Gastrocnemius medialis (tissue), 4 donors: ENCODE data around the gene TMEM150C.

Experiments
- POLR2A ChIP-seq, 2 donors: fragments of 450-650 bp; IDR thresholded peaks; one replicate each; pipeline ENCODE4 v1.6.1; 2017; ENCODE audit warnings: antibody characterized with exemption in 2 of 2, mild to moderate bottlenecking in 2 of 2, moderate library complexity in 2 of 2
- TF ChIP-seq, protein P1 (sequence below), 5 experiments: fragments of 450-650 bp in 3 of 5; fragments of 200-600 bp in 2 of 5; sonication (generic) in 2 of 5; IDR thresholded peaks in 4 of 5; conservative IDR thresholded peaks in 1 of 5; 1 replicate in 4 of 5; 2 replicates in 1 of 5; pipeline ENCODE4 v1.5.1; 2016 to 2019; ENCODE audit warnings: antibody characterized with exemption in 5 of 5, mild to moderate bottlenecking in 3 of 5, moderate library complexity in 3 of 5

DNA sequence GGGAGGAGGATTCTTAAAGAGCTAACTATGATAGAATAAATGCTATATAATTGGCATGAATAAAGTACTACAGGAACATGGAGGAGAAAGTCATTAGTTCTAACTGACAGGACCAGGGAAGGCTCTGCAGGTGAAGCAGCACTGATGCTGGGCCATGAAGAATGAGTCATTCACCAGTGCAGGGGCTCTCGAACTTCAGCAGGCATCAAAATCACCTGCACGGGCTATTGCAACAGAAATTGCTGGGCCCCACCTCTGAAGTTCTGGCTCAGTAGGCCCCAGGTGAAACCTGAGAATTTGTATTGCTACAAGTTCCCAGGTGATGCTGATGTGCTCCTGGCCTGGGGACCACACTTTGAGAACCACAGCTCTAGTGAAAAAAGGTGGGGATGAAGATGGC lies 33.7 kb downstream of the TMEM150C start:
- TF ChIP-seq, protein P1, sequence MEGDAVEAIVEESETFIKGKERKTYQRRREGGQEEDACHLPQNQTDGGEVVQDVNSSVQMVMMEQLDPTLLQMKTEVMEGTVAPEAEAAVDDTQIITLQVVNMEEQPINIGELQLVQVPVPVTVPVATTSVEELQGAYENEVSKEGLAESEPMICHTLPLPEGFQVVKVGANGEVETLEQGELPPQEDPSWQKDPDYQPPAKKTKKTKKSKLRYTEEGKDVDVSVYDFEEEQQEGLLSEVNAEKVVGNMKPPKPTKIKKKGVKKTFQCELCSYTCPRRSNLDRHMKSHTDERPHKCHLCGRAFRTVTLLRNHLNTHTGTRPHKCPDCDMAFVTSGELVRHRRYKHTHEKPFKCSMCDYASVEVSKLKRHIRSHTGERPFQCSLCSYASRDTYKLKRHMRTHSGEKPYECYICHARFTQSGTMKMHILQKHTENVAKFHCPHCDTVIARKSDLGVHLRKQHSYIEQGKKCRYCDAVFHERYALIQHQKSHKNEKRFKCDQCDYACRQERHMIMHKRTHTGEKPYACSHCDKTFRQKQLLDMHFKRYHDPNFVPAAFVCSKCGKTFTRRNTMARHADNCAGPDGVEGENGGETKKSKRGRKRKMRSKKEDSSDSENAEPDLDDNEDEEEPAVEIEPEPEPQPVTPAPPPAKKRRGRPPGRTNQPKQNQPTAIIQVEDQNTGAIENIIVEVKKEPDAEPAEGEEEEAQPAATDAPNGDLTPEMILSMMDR (IDR thresholded peaks at IDR 0.05 in 4 of 5, conservative IDR thresholded peaks at IDR 0.05 in 1 of 5) = no peak
- TF ChIP-seq POLR2A (IDR thresholded peaks at IDR 0.05) = no peak
